A549 treated with Hydrocortisone at 1 μM for 4 hours (cell line): ENCODE data around the gene MAGED4. TPM values are rescaled to one million over a fixed set of nuclear protein-coding genes. Genes with fewer than 3 reads are reported as not detected.

Source experiments
- total RNA-seq: library from RNA; stranded (reverse); fragments of 200-300 nt; extraction: Qiagen RNA extraction; gene quantifications from 5 replicates; pipeline ENCODE4 v1.2.3, GENCODE V29; 2022

Gene MAGED4, protein sequence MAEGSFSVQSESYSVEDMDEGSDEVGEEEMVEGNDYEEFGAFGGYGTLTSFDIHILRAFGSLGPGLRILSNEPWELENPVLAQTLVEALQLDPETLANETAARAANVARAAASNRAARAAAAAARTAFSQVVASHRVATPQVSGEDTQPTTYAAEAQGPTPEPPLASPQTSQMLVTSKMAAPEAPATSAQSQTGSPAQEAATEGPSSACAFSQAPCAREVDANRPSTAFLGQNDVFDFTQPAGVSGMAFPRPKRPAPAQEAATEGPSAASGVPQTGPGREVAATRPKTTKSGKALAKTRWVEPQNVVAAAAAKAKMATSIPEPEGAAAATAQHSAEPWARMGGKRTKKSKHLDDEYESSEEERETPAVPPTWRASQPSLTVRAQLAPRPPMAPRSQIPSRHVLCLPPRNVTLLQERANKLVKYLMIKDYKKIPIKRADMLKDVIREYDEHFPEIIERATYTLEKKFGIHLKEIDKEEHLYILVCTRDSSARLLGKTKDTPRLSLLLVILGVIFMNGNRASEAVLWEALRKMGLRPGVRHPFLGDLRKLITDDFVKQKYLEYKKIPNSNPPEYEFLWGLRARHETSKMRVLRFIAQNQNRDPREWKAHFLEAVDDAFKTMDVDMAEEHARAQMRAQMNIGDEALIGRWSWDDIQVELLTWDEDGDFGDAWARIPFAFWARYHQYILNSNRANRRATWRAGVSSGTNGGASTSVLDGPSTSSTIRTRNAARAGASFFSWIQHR
- total RNA-seq = 5.3 to 9.8 TPM (median 7.9 TPM) in 5 replicates

GRCh38 chrX:52184440-52185077, at the start of gene MAGED4:
Gene MAGED4 (plus strand): TSS chrX:52184888. CDS start chrX:52185923, 1,035 bp downstream.

Other genes starting within 250 kb of the MAGED4 start
- gene MAGED4B, start 115.7 kb upstream of the MAGED4 start, total RNA-seq = 11.0 to 14.0 TPM (median 12.8 TPM) in 5 replicates
- not detected in 5 replicates for gene XAGE2, start 184.1 kb downstream of the MAGED4 start, total RNA-seq